Vagina (tissue), 2 donors: Measurements from ENCODE around the gene KIAA1210.

Experiments
- POLR2A ChIP-seq, 2 donors: fragments of 450-650 bp; IDR thresholded peaks; one replicate each; pipeline ENCODE4 v1.6.1; 2017; ENCODE audit warnings: antibody characterized with exemption in 2 of 2, mild to moderate bottlenecking in 2 of 2, moderate library complexity in 2 of 2
- TF ChIP-seq, protein P1 (sequence below), 3 experiments: fragments of 450-650 bp in 2 of 3; fragments of 200-600 bp in 1 of 3; sonication (generic) in 1 of 3; IDR thresholded peaks; one replicate each; pipeline ENCODE4 v1.5.1; 2017 to 2019; ENCODE audit warnings: antibody characterized with exemption in 3 of 3, mild to moderate bottlenecking in 2 of 3, moderate library complexity in 2 of 3

DNA sequence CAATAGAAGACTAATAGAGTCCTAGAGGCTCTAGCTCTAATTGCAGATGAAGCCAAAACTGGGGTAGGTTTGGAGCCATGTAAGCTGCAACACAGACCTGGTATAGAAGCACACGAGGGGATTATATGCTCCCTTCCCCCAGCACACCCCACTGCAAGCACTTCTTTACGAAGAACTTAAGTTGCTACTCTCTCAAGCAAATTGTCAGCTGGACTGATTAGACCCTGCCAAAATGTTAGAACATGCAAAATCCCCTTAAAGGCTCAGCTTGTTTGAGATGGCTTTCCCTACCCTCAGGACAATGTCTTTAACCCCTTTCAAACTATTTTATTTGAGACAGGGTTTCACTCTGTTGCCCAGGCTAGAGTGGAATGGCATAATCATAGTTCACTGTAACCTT lies 4.7 kb upstream of the KIAA1210 start:
- TF ChIP-seq, protein P1, sequence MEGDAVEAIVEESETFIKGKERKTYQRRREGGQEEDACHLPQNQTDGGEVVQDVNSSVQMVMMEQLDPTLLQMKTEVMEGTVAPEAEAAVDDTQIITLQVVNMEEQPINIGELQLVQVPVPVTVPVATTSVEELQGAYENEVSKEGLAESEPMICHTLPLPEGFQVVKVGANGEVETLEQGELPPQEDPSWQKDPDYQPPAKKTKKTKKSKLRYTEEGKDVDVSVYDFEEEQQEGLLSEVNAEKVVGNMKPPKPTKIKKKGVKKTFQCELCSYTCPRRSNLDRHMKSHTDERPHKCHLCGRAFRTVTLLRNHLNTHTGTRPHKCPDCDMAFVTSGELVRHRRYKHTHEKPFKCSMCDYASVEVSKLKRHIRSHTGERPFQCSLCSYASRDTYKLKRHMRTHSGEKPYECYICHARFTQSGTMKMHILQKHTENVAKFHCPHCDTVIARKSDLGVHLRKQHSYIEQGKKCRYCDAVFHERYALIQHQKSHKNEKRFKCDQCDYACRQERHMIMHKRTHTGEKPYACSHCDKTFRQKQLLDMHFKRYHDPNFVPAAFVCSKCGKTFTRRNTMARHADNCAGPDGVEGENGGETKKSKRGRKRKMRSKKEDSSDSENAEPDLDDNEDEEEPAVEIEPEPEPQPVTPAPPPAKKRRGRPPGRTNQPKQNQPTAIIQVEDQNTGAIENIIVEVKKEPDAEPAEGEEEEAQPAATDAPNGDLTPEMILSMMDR (IDR thresholded peaks at IDR 0.05): no peak
- no peak for TF ChIP-seq POLR2A (IDR thresholded peaks at IDR 0.05)
